GM12891 (cell line): ENCODE measurements around the gene WRAP73.

ENCODE experiments used
- POLR2A ChIP-seq: IDR thresholded peaks from 2 replicates; pipeline ENCODE4 v1.6.1; 2011; ENCODE audit warnings: low read depth, low read length, control low read depth
- POLR2AphosphoS5 ChIP-seq: IDR thresholded peaks from 2 replicates; pipeline ENCODE4 v1.6.1; 2011; ENCODE audit warnings: low read depth, low read length, control low read depth
- POU2F2 ChIP-seq: IDR thresholded peaks from 2 replicates; pipeline ENCODE4 v1.6.1; 2011; ENCODE audit warnings: low read depth, mild to moderate bottlenecking, control low read depth, low read length, moderate library complexity
- SPI1 ChIP-seq: IDR thresholded peaks from 2 replicates; pipeline ENCODE4 v1.6.1; 2011; ENCODE audit warnings: low read depth, low read length, control low read depth
- TAF1 ChIP-seq: IDR thresholded peaks from 2 replicates; pipeline ENCODE4 v1.6.1; 2011; ENCODE audit warnings: low read depth, low read length, control low read depth

- TF ChIP-seq POLR2AphosphoS5 (no peak), POLR2A (no peak), POU2F2 (no peak), TAF1 (no peak), SPI1 (no peak)
Observed at GRCh38 chr1:3677484-3677883, 27.6 kb upstream of the WRAP73 start.
